Measurements from ENCODE around the gene KCNH5.

DNA sequence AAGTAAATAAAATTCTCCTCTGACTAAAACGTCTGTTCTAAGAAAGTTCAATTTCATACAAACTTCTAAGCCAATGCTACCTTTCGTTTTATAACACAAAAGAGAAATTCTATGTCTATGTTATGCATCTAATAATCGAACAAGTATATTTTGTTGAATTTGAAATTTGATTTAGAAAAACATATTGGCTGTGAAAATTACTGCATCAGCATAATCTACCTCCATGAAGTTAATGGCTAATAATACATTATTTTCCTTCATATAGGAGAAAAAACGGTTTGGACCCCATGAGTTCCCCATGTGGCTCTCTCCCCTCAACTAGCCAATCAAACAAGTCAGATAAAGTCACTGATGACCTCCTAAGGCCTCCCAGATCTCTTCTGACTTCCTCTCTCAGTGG lies 106.5 kb downstream of the KCNH5 start:
- no peak for TF ChIP-seq GATA3 (IDR thresholded peaks at IDR 0.05; ENCODE audit: low read depth, low read length)
- TF ChIP-seq GATA2 (IDR thresholded peaks at IDR 0.05; ENCODE audit: low read depth, low read length) = no peak

Data from SH-SY5Y (cell line).